Stimulated activated CD4-positive, alpha-beta T cell treated with anti-CD3 and anti-CD28 coated beads, TNF-alpha, amount 100 ng/mL, for 1 hour (primary cell): ENCODE results near the gene WNT7B.

Source experiments
- DNase-seq, 3 donors: peaks; one replicate each; pipeline ENCODE4 v3.0.0-alpha.2; 2020; ENCODE audit warnings: low read depth in 3 of 3, low spot score in 1 of 3

Gene WNT7B

GRCh38 chr22:45891021-45891421 lies 85.9 kb downstream of the WNT7B start:
- DNase-seq = no peak

- DNase-seq = no peak
These were observed 86.7 kb downstream of the WNT7B start for GRCh38 chr22:45890351-45890635.

- no peak for DNase-seq
These were observed 87.2 kb downstream of the WNT7B start for GRCh38 chr22:45889539-45890350.

GRCh38 chr22:45889093-45889538 lies 87.8 kb downstream of the WNT7B start:
- DNase-seq = no peak

GRCh38 chr22:45888221-45889092 lies 88.5 kb downstream of the WNT7B start:
- DNase-seq = no peak

- no peak for DNase-seq
These were observed 89.5 kb downstream of the WNT7B start for GRCh38 chr22:45887202-45888131.

- DNase-seq = no peak
These were observed 90.4 kb downstream of the WNT7B start for GRCh38 chr22:45886540-45886939.

- DNase-seq = no peak
These were observed 91.0 kb downstream of the WNT7B start for GRCh38 chr22:45885941-45886395.

GRCh38 chr22:45885171-45885840 lies 91.7 kb downstream of the WNT7B start:
- DNase-seq = no peak

GRCh38 chr22:45884201-45885062 lies 92.5 kb downstream of the WNT7B start:
- no peak for DNase-seq

- DNase-seq = no peak
These were observed 93.2 kb downstream of the WNT7B start for GRCh38 chr22:45883811-45884170.

GRCh38 chr22:45882881-45883810 lies 93.8 kb downstream of the WNT7B start:
- DNase-seq = no peak

GRCh38 chr22:45881524-45881875 lies 95.5 kb downstream of the WNT7B start:
- no peak for DNase-seq

GRCh38 chr22:45880716-45881523 lies 96.0 kb downstream of the WNT7B start:
- no peak for DNase-seq

- DNase-seq = no peak
These were observed 96.8 kb downstream of the WNT7B start for GRCh38 chr22:45880091-45880715.

- DNase-seq = no peak
These were observed 97.4 kb downstream of the WNT7B start for GRCh38 chr22:45879552-45879949.

- no peak for DNase-seq
These were observed 97.9 kb downstream of the WNT7B start for GRCh38 chr22:45878901-45879551.
